Gastrocnemius medialis (tissue), 4 donors: ENCODE data around the gene TMEM88. TPM values are rescaled to one million over a fixed set of nuclear protein-coding genes. Genes with fewer than 3 reads are reported as not detected.

Source experiments
- ATAC-seq, 2 donors: fragments of 150-250 bp; one replicate each; pipeline ENCODE4 v1.9.1; 2016
- DNase-seq, 2 donors: peaks; one replicate each; pipeline ENCODE4 v3.0.0-alpha.2; 2019
- H3K27ac ChIP-seq, 4 donors: fragments of 200-600 bp; sonication (generic); 1 replicate in 1 of 4; 2 replicates in 3 of 4; pipeline ENCODE4 v1.5.1; 2016 to 2018; ENCODE audit warnings: mild to moderate bottlenecking in 2 of 4, moderate library complexity in 1 of 4
- H3K27me3 ChIP-seq, 3 donors: fragments of 200-600 bp; sonication (generic) in 2 of 3; 1 replicate in 1 of 3; 2 replicates in 2 of 3; pipeline versions ENCODE4 v1.5.1 to v1.6.0; 2016 to 2019; ENCODE audit warnings: mild to moderate bottlenecking in 1 of 3, moderate library complexity in 1 of 3
- H3K36me3 ChIP-seq, 2 donors: fragments of 200-600 bp; sonication (generic) in 1 of 2; one replicate each; pipeline ENCODE4 v1.5.1; 2017 to 2018
- H3K4me1 ChIP-seq, 2 donors: fragments of 200-600 bp; sonication (generic) in 1 of 2; one replicate each; pipeline ENCODE4 v1.5.1; 2016 to 2017; ENCODE audit warnings: mild to moderate bottlenecking in 2 of 2
- H3K4me3 ChIP-seq, 4 donors: fragments of 200-600 bp; sonication (generic) in 3 of 4; 1 replicate in 1 of 4; 2 replicates in 3 of 4; pipeline ENCODE4 v1.5.1; 2016 to 2019; ENCODE audit warnings: mild to moderate bottlenecking in 2 of 4
- H3K9me3 ChIP-seq, 3 donors: fragments of 200-600 bp; sonication (generic) in 2 of 3; 1 replicate in 1 of 3; 2 replicates in 2 of 3; pipeline ENCODE4 v1.5.1; 2016 to 2019
- POLR2A ChIP-seq, 2 donors: fragments of 450-650 bp; IDR thresholded peaks; one replicate each; pipeline ENCODE4 v1.6.1; 2017; ENCODE audit warnings: antibody characterized with exemption in 2 of 2, mild to moderate bottlenecking in 2 of 2, moderate library complexity in 2 of 2
- in situ Hi-C, 4 donors: fragments of 200-750 bp; cut with MboI; loops; one replicate each; pipeline versions ENCODE4 v1.15.0 to v1.8.0; 2017; ENCODE audit warnings: low sequenced_read_pairs in 4 of 4
- intact Hi-C: fragments of 100-400 bp; cut with DNase I; formaldehyde crosslinking; loops from one replicate; pipeline ENCODE4 v1.15.1; 2023; ENCODE audit warnings: low total_unique reads
- total RNA-seq, 4 donors: library from RNA; depleted of rRNA; stranded (reverse); fragments of >200 nt; gene quantifications; one replicate each; pipeline versions ENCODE4 v1.1.0 to v1.2.3, GENCODE V29; 2016
- TF ChIP-seq, protein P1 (sequence below), 5 experiments: fragments of 450-650 bp in 3 of 5; fragments of 200-600 bp in 2 of 5; sonication (generic) in 2 of 5; IDR thresholded peaks in 4 of 5; conservative IDR thresholded peaks in 1 of 5; 1 replicate in 4 of 5; 2 replicates in 1 of 5; pipeline ENCODE4 v1.5.1; 2016 to 2019; ENCODE audit warnings: antibody characterized with exemption in 5 of 5, mild to moderate bottlenecking in 3 of 5, moderate library complexity in 3 of 5

Gene TMEM88
- total RNA-seq, 4 donors from 2014 or later, result 18.8 to 56.8 (median 27.9) TPM

DNA sequence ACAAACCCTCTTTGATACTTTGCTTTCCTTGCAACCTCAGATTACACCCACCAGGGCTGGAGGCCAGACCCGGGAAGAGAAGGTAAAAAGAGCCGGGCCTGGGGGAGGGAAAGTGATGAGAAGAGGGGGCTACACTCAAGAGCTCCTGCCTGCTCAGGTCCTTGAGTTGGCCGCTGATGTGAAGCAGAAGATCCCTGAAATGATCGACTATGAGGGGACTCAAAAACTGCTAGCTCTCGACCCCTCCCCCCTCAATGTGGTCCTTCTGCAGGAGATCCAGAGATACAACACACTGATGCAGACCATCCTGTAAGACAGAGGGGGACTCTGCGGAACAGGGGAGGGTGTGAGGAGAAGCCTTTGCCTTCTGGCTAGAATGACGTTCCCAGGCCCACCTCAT, 23.6 kb upstream of the TMEM88 start:
- DNase-seq (no peak), ATAC-seq (no peak)
- Histone ChIP-seq H3K27me3 (no peaks in the 10 kb centered on the region), H3K36me3 (no peaks in the 10 kb centered on the region), H3K9me3 (no peaks in the 10 kb centered on the region), H3K4me3 (no peak overlapping the region), H3K4me1 (peaks cover 5% of the 10 kb centered on the region in 2 donors), H3K27ac (no peak overlapping the region)
- in situ Hi-C loops (no loop called here), intact Hi-C loops (loop anchor here (5.0 to 10.0 kb wide), 3 partner anchors 204 to 816 kb away; partner anchors contain the start of genes ACADVL, DLG4, RNASEK and SAT2)
- TF ChIP-seq, protein P1, sequence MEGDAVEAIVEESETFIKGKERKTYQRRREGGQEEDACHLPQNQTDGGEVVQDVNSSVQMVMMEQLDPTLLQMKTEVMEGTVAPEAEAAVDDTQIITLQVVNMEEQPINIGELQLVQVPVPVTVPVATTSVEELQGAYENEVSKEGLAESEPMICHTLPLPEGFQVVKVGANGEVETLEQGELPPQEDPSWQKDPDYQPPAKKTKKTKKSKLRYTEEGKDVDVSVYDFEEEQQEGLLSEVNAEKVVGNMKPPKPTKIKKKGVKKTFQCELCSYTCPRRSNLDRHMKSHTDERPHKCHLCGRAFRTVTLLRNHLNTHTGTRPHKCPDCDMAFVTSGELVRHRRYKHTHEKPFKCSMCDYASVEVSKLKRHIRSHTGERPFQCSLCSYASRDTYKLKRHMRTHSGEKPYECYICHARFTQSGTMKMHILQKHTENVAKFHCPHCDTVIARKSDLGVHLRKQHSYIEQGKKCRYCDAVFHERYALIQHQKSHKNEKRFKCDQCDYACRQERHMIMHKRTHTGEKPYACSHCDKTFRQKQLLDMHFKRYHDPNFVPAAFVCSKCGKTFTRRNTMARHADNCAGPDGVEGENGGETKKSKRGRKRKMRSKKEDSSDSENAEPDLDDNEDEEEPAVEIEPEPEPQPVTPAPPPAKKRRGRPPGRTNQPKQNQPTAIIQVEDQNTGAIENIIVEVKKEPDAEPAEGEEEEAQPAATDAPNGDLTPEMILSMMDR (IDR thresholded peaks at IDR 0.05 in 4 of 5, conservative IDR thresholded peaks at IDR 0.05 in 1 of 5), result no peak
- no peak for TF ChIP-seq POLR2A (IDR thresholded peaks at IDR 0.05)

DNA sequence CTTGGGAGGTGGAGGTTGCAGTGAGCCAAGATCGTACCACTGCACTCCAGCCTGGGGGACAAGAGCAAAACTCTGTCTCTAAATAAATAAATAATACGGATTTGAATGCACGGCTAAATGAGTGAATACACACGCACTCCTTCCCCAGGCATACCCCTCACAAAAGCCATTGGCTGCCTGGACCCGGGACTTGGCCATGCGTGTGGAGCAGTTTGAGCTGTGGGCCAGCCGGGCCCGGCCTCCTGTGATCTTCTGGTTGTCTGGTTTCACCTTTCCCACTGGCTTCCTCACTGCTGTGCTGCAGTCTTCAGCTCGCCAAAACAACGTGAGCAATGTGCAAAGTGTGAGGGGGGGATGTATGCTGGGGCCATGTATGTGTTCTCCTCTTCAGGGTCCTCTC, 22.4 kb upstream of the TMEM88 start:
- no peaks in the 10 kb centered on the region for H3K9me3 ChIP-seq
- no peak for DNase-seq
- H3K36me3 ChIP-seq, result no peaks in the 10 kb centered on the region
- no peak for TF ChIP-seq POLR2A (IDR thresholded peaks at IDR 0.05)
- TF ChIP-seq, protein P1 (IDR thresholded peaks at IDR 0.05 in 4 of 5, conservative IDR thresholded peaks at IDR 0.05 in 1 of 5), result no peak
- no peak overlapping the region for H3K27ac ChIP-seq
- H3K4me1 ChIP-seq, result peaks cover 14 to 17% of the 10 kb centered on the region in 2 donors
- in situ Hi-C loops (no loop called here), intact Hi-C loops (loop anchor here (5.0 to 10.0 kb wide), 3 partner anchors 205 to 818 kb away; partner anchors contain the start of genes ACADVL, DLG4, RNASEK and SAT2)
- H3K4me3 ChIP-seq, result no peak overlapping the region
- ATAC-seq, result no peak
- no peaks in the 10 kb centered on the region for H3K27me3 ChIP-seq

DNA sequence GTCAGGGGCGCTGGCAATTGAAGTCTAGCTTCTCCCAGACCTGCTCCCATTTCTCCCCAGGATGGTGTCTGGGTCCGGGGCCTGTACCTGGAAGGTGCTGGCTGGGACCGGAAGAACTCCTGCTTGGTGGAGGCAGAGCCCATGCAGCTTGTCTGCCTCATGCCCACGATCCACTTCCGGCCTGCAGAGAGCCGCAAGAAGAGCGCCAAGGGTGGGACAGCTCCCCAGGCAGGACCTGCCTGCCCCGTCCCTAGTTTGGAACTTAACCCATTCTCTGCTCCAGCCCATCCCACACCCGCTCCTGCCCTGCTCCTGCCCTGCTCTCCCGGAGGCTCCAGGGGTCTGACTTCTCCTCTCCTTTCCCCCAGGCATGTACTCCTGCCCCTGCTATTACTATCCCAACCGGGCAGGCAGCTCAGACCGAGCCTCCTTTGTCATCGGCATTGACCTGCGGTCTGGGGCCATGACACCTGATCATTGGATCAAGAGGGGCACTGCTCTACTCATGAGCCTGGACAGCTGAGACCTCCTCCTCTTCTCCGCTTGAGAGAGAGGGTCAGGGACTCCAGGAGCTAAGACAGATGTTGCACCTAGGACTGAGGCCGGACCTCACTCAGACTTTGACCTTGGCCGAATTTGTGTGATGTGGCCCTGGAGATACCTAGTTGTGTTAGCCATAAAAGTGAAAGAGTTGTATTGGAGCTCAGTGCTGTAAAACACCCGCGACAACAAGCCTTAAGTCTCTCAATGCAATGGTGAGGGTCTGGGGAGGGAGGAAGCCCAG, 21.7 kb upstream of the TMEM88 start:
- ATAC-seq (no peak), DNase-seq (peak in 1 of 2 donors; percentile 15)
- TF ChIP-seq POLR2A (IDR thresholded peaks at IDR 0.05), result no peak
- TF ChIP-seq, protein P1 (IDR thresholded peaks at IDR 0.05 in 4 of 5, conservative IDR thresholded peaks at IDR 0.05 in 1 of 5), result no peak
- in situ Hi-C loops, result no loop called here
- H3K36me3 ChIP-seq, result no peaks in the 10 kb centered on the region
- H3K4me3 ChIP-seq, result peak overlapping the region; percentile 81 to 90 (median 85)
- peaks cover 20 to 24% of the 10 kb centered on the region in 2 donors for H3K4me1 ChIP-seq
- no peaks in the 10 kb centered on the region for H3K9me3 ChIP-seq
- peak overlapping the region; percentile 97 to 100 (median 100) for H3K27ac ChIP-seq
- intact Hi-C loops, result loop anchor here (5.0 to 10.0 kb wide), 3 partner anchors 206 to 818 kb away; partner anchors contain the start of genes ACADVL, DLG4, RNASEK and SAT2
- H3K27me3 ChIP-seq, result no peaks in the 10 kb centered on the region

DNA sequence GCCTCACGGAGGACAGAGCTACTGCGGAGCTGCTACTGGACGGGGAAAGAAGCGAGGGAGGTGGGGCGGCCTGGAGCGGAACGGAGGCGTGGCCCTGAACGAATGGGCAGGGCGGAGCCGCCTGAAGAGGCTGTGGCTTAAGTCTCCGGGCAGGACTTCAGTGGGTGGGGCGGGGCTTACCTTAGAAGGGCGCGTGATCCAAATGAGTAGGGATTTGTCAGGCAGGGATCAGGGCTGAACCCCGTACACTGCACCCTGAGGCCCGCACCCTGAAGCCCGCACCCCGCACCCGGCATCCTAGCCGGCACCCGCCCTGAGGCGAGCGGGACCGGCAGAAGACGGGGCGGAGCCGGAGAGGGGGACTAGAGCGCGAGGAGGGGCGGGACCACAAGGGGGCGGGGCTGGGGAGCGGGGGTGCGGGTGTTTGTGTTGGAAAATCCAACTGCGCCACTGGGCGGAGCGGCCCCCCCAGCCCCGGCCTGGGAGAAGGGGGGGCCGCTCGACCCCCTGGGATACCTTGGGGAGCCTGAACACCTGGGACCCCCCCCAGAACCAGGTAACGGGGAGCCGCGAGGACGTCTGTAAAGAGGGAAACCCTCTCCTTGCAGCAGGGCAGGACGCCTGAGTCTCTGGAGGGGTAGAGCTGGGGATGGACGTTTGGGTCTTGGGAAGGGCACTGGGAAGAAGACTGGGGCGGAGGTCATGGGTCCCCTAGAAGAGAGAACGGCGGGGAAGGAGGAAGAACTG, 20.9 kb upstream of the TMEM88 start, which contains the start of gene KDM6B:
Gene KDM6B, plus strand, starts transcription at position 423 of the 747 bp plus-strand sequence. CDS start 11,338 bp downstream, outside the sequence.
- TF ChIP-seq, protein P1 (IDR thresholded peaks at IDR 0.05 in 4 of 5, conservative IDR thresholded peaks at IDR 0.05 in 1 of 5), result no peak
- peak; percentile 57 to 71 for TF ChIP-seq POLR2A (IDR thresholded peaks at IDR 0.05)
- in situ Hi-C loops, result no loop called here
- no peaks in the 10 kb centered on the region for H3K9me3 ChIP-seq
- DNase-seq, result peak; percentile 92 to 95
- H3K36me3 ChIP-seq, result no peaks in the 10 kb centered on the region
- peaks cover 26 to 32% of the 10 kb centered on the region in 2 donors for H3K4me1 ChIP-seq
- ATAC-seq, result peak; percentile 63 to 66
- intact Hi-C loops, result loop anchor here (2.0 to 10.0 kb wide), 4 partner anchors 55 to 819 kb away; partner anchors contain the start of genes ACADVL, CHD3, DLG4 and RNASEK
- peak within 1 kb of the TSS; percentile 81 to 90 (median 85) for H3K4me3 ChIP-seq
- H3K27me3 ChIP-seq, result no peaks in the 10 kb centered on the region
- peak within 1 kb of the TSS; percentile 97 to 100 (median 100) for H3K27ac ChIP-seq
